Upper lobe of left lung (tissue), 6 donors: Measurements from ENCODE around the gene CCND1. TPM values are rescaled to one million over a fixed set of nuclear protein-coding genes. Genes with fewer than 3 reads are reported as not detected.

Experiments
- ATAC-seq, 2 donors: fragments of 200-7000 bp; cut with Tn5 transposase; one replicate each; pipeline ENCODE4 v1.9.1; 2022; ENCODE audit warnings: mild to moderate bottlenecking in 2 of 2, moderate library complexity in 2 of 2; ENCODE audit not compliant: low FRiP score in 2 of 2
- DNase-seq, 2 donors: peaks; one replicate each; pipeline ENCODE4 v3.0.0-alpha.2; 2019 to 2020
- H3K27ac ChIP-seq, 4 donors: fragments of 200-600 bp; sonication (generic); one replicate each; pipeline ENCODE4 v1.5.1; 2016 to 2019
- H3K27me3 ChIP-seq, 4 donors: fragments of 200-600 bp; sonication (generic); one replicate each; pipeline ENCODE4 v1.5.1; 2017 to 2019
- H3K36me3 ChIP-seq, 4 donors: fragments of 200-600 bp; sonication (generic); one replicate each; pipeline ENCODE4 v1.5.1; 2016 to 2019
- H3K4me1 ChIP-seq, 4 donors: fragments of 200-600 bp; sonication (generic); one replicate each; pipeline ENCODE4 v1.5.1; 2018 to 2019
- H3K4me3 ChIP-seq, 4 donors: fragments of 200-600 bp; sonication (generic); one replicate each; pipeline ENCODE4 v1.5.1; 2017 to 2019; ENCODE audit warnings: mild to moderate bottlenecking in 2 of 4, moderate library complexity in 1 of 4
- H3K9me3 ChIP-seq, 4 donors: fragments of 200-600 bp; sonication (generic); one replicate each; pipeline ENCODE4 v1.5.1; 2018 to 2019
- EP300 ChIP-seq, 4 donors: sonication (generic); formaldehyde crosslinking; IDR thresholded peaks; one replicate each; pipeline ENCODE4 v1.5.1; 2017; ENCODE audit warnings: antibody characterized with exemption in 4 of 4, control low read depth in 2 of 4
- POLR2A ChIP-seq, 4 donors: fragments of 450-650 bp; IDR thresholded peaks; one replicate each; pipeline ENCODE4 v1.5.1; 2016 to 2017; ENCODE audit warnings: antibody characterized with exemption in 4 of 4, mild to moderate bottlenecking in 2 of 4
- POLR2AphosphoS5 ChIP-seq, 2 donors: sonication (generic); formaldehyde crosslinking; IDR thresholded peaks; one replicate each; pipeline ENCODE4 v1.5.1; 2017; ENCODE audit warnings: antibody characterized with exemption in 2 of 2
- WGBS, 2 donors: methylation state at CpG; one replicate each; pipeline ENCODE4 v1.1.5; 2017 to 2018; 5-methylcytosine and 5-hydroxymethylcytosine counted together
- total RNA-seq, 6 donors: library from RNA; depleted of rRNA in 4 of 6; stranded (reverse); fragments of >200 nt in 4 of 6; gene quantifications; one replicate each; pipeline versions ENCODE4 v1.1.0 to v1.2.1, GENCODE V29; 2016 to 2021
- TF ChIP-seq, protein P1 (sequence below), 6 experiments: fragments of 450-650 bp in 4 of 6; fragments of 200-600 bp in 2 of 6; sonication (generic) in 2 of 6; IDR thresholded peaks; one replicate each; pipeline ENCODE4 v1.5.1; 2016 to 2019; ENCODE audit warnings: antibody characterized with exemption in 6 of 6
- donor health status: DM: no; HTN: no; CAD: no; lungs with moderate emphysema.
- donor health status: DM: no; HTN: yes; CAD: no; lungs with severe emphysema.

CCND1 gene
- total RNA-seq, 6 donors from 2014 or later, result 23.0 to 404 (median 237) TPM

DNA sequence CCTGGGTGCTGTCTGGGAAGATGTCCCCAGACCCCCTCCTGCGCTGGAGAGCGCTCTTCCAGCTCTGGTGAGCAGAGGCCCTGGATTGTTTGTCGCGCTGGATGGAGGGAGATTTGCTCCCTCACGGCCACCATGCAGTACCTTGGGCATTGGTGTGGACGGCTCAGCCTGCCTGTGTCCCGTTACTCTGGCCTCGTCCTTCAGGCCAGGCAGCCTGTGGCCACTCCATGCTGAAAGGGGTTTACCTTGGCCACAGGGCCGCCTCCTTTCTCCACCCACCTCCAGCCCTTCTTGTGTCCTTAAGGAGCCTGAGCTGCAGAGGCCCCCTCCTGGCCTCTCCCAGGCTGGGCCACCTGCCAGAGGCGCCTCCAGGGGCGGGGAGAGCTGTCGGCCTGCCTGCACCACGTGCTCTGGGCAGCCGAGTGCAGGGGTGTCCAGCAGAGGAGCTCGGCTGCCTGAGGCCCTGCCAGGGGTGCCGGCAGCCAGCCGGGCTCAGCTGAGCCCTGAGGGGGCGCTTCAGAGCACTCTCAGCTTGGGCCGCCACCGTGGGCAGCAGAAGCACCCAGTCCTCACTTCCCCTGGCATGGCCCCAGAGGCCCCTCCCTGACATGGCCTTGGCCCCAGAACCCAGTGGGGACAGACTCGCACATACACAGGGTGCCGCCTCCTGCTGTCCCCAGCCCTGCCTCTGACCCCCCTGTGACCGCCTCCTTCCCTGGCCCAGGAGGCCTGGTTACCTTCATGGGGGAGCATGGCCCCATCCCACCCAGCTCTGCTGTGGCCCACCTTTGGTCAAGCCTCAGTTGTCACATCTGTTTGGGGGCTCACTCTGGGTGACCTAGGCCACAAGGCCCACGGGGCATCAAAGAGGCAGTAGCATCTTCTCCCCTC is 3.4 kb downstream of the CCND1 start:
- peaks cover 36 to 62% (median 42%) of the 10 kb centered on the region in 4 donors for H3K4me1 ChIP-seq
- H3K36me3 ChIP-seq, result peaks cover 0 to 29% (median 8%) of the 10 kb centered on the region in 4 donors
- H3K27me3 ChIP-seq, result peaks cover 0 to 12% (median 4%) of the 10 kb centered on the region in 4 donors
- 32 to 60% methylated on average over 1 to 23 of the region's 24 CpGs for WGBS, 2 donors
- peak overlapping the region in 3 of 4 donors; percentile 18 to 89 (median 33) for H3K27ac ChIP-seq
- DNase-seq (peak; percentile 94 to 95), ATAC-seq (peak; percentile 31 to 87)
- H3K4me3 ChIP-seq, result peak overlapping the region in 2 of 4 donors; percentile 73 to 81
- no peaks in the 10 kb centered on the region for H3K9me3 ChIP-seq
- TF ChIP-seq EP300 (IDR thresholded peaks at IDR 0.05) (no peak), POLR2AphosphoS5 (IDR thresholded peaks at IDR 0.05) (peak in 1 of 2 donors; percentile 19), POLR2A (IDR thresholded peaks at IDR 0.05) (peak in 1 of 4 donors; percentile 29)
- TF ChIP-seq, protein P1, sequence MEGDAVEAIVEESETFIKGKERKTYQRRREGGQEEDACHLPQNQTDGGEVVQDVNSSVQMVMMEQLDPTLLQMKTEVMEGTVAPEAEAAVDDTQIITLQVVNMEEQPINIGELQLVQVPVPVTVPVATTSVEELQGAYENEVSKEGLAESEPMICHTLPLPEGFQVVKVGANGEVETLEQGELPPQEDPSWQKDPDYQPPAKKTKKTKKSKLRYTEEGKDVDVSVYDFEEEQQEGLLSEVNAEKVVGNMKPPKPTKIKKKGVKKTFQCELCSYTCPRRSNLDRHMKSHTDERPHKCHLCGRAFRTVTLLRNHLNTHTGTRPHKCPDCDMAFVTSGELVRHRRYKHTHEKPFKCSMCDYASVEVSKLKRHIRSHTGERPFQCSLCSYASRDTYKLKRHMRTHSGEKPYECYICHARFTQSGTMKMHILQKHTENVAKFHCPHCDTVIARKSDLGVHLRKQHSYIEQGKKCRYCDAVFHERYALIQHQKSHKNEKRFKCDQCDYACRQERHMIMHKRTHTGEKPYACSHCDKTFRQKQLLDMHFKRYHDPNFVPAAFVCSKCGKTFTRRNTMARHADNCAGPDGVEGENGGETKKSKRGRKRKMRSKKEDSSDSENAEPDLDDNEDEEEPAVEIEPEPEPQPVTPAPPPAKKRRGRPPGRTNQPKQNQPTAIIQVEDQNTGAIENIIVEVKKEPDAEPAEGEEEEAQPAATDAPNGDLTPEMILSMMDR (IDR thresholded peaks at IDR 0.05), result peak in 4 of 6 experiments; percentile 16 to 67 (median 48)

DNA sequence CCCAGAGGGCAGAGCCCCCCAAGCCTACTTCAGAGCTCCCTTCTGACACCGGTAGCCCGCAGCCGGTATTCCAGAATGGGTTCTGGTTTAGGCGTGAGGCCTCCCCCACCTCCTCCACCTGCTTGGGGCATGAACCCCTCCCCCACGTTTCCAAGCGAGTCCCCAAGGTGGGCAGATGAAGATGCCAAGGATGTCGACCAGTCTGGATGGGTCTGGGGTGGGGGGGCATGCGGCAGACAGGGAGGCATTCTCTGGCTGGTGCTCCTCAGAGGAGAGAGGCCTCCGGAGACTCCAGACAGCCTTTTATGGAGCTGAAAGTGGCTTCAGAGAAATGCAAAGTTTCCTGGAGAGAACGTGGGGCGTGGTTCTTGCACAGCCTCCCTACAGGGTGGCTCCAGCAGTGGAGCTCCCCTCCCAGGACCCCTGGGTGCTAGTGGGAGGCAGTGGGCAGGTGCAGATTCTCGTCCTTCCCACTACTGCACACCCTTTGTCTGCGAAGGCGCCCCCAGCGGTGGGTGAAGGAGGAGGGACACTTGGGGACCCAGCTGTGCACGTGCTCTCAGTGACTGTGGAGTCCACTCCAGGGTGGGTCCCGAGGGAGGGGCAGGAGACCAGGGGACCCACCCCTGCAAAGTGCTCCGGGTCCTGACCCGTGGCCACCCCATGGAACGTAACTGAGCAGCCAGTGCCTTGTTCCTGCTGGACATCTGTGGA is 4.2 kb downstream of the CCND1 start:
- H3K27ac ChIP-seq, result peak overlapping the region in 3 of 4 donors; percentile 18 to 89 (median 33)
- H3K27me3 ChIP-seq, result peaks cover 0 to 12% (median 2%) of the 10 kb centered on the region in 4 donors
- peaks cover 28 to 54% (median 34%) of the 10 kb centered on the region in 4 donors for H3K4me1 ChIP-seq
- ATAC-seq (no peak), DNase-seq (peak in 1 of 2 donors; percentile 48)
- WGBS, 2 donors, result 76 to 77% methylated on average over 15 to 20 of the region's 20 CpGs
- TF ChIP-seq, protein P1 (IDR thresholded peaks at IDR 0.05), result no peak
- no peak for TF ChIP-seq POLR2AphosphoS5 (IDR thresholded peaks at IDR 0.05)
- TF ChIP-seq POLR2A (IDR thresholded peaks at IDR 0.05), result no peak
- no peak for TF ChIP-seq EP300 (IDR thresholded peaks at IDR 0.05)
- peaks cover 0 to 37% (median 13%) of the 10 kb centered on the region in 4 donors for H3K36me3 ChIP-seq
- H3K9me3 ChIP-seq, result no peaks in the 10 kb centered on the region
- H3K4me3 ChIP-seq, result peak overlapping the region in 1 of 4 donors; percentile 81

DNA sequence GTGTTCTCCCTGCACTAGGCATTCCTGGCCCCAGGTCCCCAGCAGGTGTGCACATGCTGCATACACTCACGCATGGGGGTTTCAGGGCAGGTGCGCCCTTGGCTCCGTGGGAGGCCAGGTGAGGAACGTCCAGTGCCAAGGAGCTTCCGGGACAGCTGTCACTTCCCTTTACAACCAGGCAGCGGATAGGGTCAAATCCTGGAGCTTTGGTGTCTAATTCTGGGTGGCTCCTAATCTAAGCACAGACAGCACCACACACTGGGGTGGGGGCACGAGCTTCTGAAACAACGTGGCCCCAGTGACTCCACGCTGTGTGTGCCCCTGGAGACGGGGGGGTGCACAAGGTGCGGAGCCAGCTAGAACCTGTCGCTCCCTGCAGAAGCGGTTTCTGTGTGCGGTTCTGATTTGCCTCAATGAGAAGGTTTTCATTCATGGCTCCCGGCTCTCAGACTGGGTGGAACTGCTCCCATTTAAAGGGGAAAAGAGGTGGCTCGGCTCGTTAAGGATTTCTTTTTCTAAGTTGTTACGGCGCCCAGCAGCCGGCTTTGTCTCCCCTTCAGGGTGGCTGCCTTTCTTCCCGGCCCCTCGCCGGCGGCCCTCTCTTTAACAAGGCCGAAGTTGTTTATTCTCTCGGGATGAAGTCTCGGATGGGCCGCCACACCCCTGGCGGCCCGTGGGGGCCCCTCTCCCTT is 5.0 kb downstream of the CCND1 start:
- Histone ChIP-seq H3K27me3 (peaks cover 0 to 12% (median 2%) of the 10 kb centered on the region in 4 donors), H3K9me3 (no peaks in the 10 kb centered on the region), H3K4me1 (peaks cover 19 to 46% (median 25%) of the 10 kb centered on the region in 4 donors), H3K36me3 (peaks cover 0 to 45% (median 20%) of the 10 kb centered on the region in 4 donors), H3K27ac (peak overlapping the region in 1 of 4 donors; percentile 35), H3K4me3 (no peak overlapping the region)
- ATAC-seq (no peak), DNase-seq (peak in 1 of 2 donors; percentile 44)
- WGBS, 2 donors, result 73 to 88% methylated on average over 22 to 26 of the region's 30 CpGs
- no peak for TF ChIP-seq POLR2A (IDR thresholded peaks at IDR 0.05)
- TF ChIP-seq POLR2AphosphoS5 (IDR thresholded peaks at IDR 0.05), result no peak
- TF ChIP-seq, protein P1 (IDR thresholded peaks at IDR 0.05), result no peak
- TF ChIP-seq EP300 (IDR thresholded peaks at IDR 0.05), result no peak

DNA sequence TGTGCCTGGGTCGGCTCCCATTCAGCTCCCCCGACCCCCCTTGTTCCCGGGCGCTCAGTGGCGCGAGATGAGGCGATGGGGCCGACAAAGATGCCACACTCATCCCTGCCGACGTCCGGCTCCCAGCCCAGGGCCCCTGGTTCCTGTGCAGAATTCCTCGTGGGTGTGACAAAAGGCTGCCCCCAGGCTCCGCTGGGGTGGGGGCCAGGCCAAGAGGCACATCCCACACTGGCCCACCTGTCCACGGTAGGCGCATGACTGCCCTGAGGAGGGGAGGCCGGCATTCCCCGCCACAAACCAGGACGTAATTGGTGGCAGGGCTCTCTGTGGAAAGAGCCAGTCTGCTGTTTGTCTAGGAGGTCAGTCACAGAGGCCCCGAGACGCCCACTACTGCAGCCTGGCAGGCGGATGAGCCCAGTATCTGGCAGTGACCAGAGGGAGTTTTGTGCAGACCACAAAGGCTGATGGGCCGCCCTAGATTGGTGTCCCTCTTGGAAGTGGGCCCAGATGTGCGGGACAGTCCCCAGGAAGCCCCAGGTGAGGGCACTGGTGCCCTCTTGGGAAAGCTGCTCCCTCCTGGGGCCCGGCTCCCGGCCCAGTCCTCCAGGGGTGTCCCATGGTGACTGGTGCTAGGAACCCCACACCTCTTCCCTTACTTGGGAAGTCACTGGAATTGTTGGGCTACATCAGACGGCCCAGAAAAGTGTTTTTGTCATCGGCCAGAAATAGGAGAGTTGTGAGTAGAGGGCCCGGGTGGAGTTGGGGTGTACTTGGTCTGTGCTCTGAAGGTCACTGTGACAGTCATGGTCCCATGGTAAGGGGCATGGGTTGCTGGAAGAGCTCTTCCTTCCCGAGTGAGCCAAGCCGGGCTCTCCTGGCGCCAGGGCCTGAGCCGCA is 5.8 kb downstream of the CCND1 start:
- ATAC-seq, result no peak
- no peak for TF ChIP-seq POLR2A (IDR thresholded peaks at IDR 0.05)
- no peak for TF ChIP-seq POLR2AphosphoS5 (IDR thresholded peaks at IDR 0.05)
- TF ChIP-seq, protein P1 (IDR thresholded peaks at IDR 0.05), result no peak
- TF ChIP-seq EP300 (IDR thresholded peaks at IDR 0.05), result no peak

More for the DNA sequence above, 5.8 kb downstream of the CCND1 start:
- H3K4me1 ChIP-seq, result peaks cover 15 to 38% (median 19%) of the 10 kb centered on the region in 4 donors
- 78 to 82% methylated on average over 20 to 29 of the region's 32 CpGs for WGBS, 2 donors
- peaks cover 0 to 53% (median 27%) of the 10 kb centered on the region in 4 donors for H3K36me3 ChIP-seq
- peak in 1 of 2 donors; percentile 83 for DNase-seq
- no peak overlapping the region for H3K4me3 ChIP-seq
- H3K27me3 ChIP-seq, result peaks cover 0 to 4% (median 2%) of the 10 kb centered on the region in 4 donors
- H3K27ac ChIP-seq, result peak overlapping the region in 1 of 4 donors; percentile 35
- no peaks in the 10 kb centered on the region for H3K9me3 ChIP-seq
